Right lobe of liver (tissue), 6 donors: Measurements from ENCODE around the gene GSG1L. TPM values are rescaled to one million over a fixed set of nuclear protein-coding genes. Genes with fewer than 3 reads are reported as not detected.

Experiments used
- ATAC-seq, 4 donors: fragments of 200-7000 bp; cut with Tn5 transposase; one replicate each; pipeline ENCODE4 v1.9.1; 2020; ENCODE audit warnings: mild to moderate bottlenecking in 4 of 4, moderate library complexity in 4 of 4
- DNase-seq, 3 donors: peaks; one replicate each; pipeline ENCODE4 v3.0.0-alpha.2; 2020
- H3K27ac ChIP-seq, 3 donors: fragments of 200-600 bp; one replicate each; pipeline ENCODE4 v1.8.0; 2022
- H3K27me3 ChIP-seq, 2 donors: fragments of 200-600 bp; one replicate each; pipeline ENCODE4 v1.8.0; 2022
- H3K36me3 ChIP-seq, 4 donors: fragments of 200-600 bp; sonication (generic) in 1 of 4; one replicate each; pipeline versions ENCODE4 v1.5.1 to v1.8.0; 2017 to 2022; ENCODE audit warnings: control low read depth in 1 of 4
- H3K4me1 ChIP-seq, 4 donors: fragments of 200-600 bp; sonication (generic) in 1 of 4; one replicate each; pipeline versions ENCODE4 v1.5.1 to v1.8.0; 2017 to 2022; ENCODE audit warnings: control low read depth in 1 of 4
- H3K4me3 ChIP-seq, 3 donors: fragments of 200-600 bp; one replicate each; pipeline ENCODE4 v1.8.0; 2022
- H3K9me3 ChIP-seq, 4 donors: fragments of 200-600 bp; sonication (generic) in 1 of 4; one replicate each; pipeline versions ENCODE4 v1.5.1 to v1.8.0; 2017 to 2022; ENCODE audit warnings: control low read depth in 1 of 4
- POLR2A ChIP-seq: fragments of 450-650 bp; IDR thresholded peaks from one replicate; pipeline ENCODE4 v1.6.1; 2017; ENCODE audit warnings: antibody characterized with exemption, mild to moderate bottlenecking
- WGBS: methylation state at CpG from one replicate; pipeline ENCODE4 v1.1.6; 2018; ENCODE audit warnings: low coverage, low lambda C conversion rate; ENCODE audit not compliant: insufficient coverage; ENCODE audit errors: missing lambda C conversion rate; 5-methylcytosine and 5-hydroxymethylcytosine counted together
- intact Hi-C, 2 donors: fragments of 100-400 bp; cut with DNase I; formaldehyde crosslinking; loops; one replicate each; pipeline versions ENCODE4 v1.11.2 to v1.14.1; 2022
- total RNA-seq, 6 experiments: library from RNA; depleted of rRNA in 2 of 6; stranded (reverse); fragments of >200 nt in 2 of 6; fragmentation: NEBNext Ultra II Directional in 3 of 6; extraction: Animal tissue kit (Norgen Biotek cat#: 25700) in 3 of 6; gene quantifications; one replicate each; pipeline versions ENCODE4 v1.1.0 to v1.2.4, GENCODE V29; 2016 to 2023
- TF ChIP-seq, protein P1 (sequence below), 4 donors: fragments of 200-600 bp in 3 of 4; fragments of 450-650 bp in 1 of 4; IDR thresholded peaks; one replicate each; pipeline versions ENCODE4 v1.5.1 to v1.8.0; 2016 to 2022; ENCODE audit warnings: antibody characterized with exemption in 4 of 4, mild to moderate bottlenecking in 2 of 4
- donor health status: DM: no; HTN: yes; CAD: no.
- donor health status: DM: no; HTN: no; CAD: no.
- donor health status: DM: no; HTN: no; CAD: no.
- donor health status: DM: no; HTN: yes; CAD: no.
- donor health status: DM: no; HTN: yes; CAD: no.

The GSG1L gene
- total RNA-seq, 6 experiments from 2014 or later: 0.33 TPM; not detected in 5

DNA sequence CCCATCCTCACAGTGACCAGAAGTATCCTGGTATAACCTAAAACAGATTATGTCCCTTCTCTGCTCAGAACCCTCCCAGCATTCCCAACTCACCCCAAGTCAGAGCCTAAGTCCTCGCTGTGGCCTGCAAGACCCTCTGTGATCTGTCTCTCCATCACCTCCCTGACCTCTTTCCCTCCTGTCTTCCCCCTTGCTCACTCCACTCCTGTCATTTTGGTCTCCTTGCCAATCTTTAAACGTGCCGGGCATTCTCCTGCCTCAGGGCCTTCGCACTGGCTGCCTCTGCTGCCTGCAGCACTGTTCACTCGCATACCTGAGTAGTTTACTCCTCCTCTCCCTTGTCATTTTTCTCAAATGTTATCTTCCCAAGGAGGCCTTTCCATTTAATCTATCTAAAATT lies 97.7 kb downstream of the GSG1L start:
- ATAC-seq (no peak), DNase-seq (peak in 1 of 3 donors; percentile 8)
- TF ChIP-seq, protein P1, sequence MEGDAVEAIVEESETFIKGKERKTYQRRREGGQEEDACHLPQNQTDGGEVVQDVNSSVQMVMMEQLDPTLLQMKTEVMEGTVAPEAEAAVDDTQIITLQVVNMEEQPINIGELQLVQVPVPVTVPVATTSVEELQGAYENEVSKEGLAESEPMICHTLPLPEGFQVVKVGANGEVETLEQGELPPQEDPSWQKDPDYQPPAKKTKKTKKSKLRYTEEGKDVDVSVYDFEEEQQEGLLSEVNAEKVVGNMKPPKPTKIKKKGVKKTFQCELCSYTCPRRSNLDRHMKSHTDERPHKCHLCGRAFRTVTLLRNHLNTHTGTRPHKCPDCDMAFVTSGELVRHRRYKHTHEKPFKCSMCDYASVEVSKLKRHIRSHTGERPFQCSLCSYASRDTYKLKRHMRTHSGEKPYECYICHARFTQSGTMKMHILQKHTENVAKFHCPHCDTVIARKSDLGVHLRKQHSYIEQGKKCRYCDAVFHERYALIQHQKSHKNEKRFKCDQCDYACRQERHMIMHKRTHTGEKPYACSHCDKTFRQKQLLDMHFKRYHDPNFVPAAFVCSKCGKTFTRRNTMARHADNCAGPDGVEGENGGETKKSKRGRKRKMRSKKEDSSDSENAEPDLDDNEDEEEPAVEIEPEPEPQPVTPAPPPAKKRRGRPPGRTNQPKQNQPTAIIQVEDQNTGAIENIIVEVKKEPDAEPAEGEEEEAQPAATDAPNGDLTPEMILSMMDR (IDR thresholded peaks at IDR 0.05): no peak
- no peak for TF ChIP-seq POLR2A
- no peaks in the 10 kb centered on the region for H3K27me3 ChIP-seq
- no peak overlapping the region for H3K4me3 ChIP-seq
- no peaks in the 10 kb centered on the region for H3K9me3 ChIP-seq
- H3K27ac ChIP-seq: no peak overlapping the region
- intact Hi-C loops: no loop called here
- 83% methylated on average over 5 of the region's 5 CpGs for WGBS
- no peaks in the 10 kb centered on the region for H3K4me1 ChIP-seq
- no peaks in the 10 kb centered on the region for H3K36me3 ChIP-seq

DNA sequence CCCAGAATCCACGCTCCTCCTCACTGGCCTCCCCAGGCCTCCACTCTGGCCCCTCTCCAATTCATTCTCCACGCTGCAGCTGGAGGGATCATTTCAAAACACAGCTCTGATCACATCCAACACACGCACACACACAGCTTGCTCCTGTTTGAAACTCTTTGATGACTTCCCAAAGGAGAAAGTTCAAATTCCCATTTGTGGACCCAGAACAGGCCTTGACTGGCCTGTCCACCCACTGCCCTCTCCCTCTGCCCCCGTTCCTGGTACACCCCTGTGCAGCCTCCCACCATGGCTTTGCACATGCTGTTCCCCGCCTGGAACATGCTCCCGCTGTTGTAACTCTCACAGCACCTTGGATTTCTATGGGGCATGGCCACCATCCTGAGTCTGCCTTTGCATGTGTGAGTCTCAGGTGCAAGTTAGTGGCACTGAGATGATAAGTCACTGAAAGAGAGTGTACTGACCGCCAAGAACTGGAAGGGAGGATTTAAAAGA lies 100.0 kb downstream of the GSG1L start:
- Histone ChIP-seq H3K36me3 (no peaks in the 10 kb centered on the region), H3K27me3 (no peaks in the 10 kb centered on the region), H3K9me3 (no peaks in the 10 kb centered on the region), H3K4me1 (no peaks in the 10 kb centered on the region), H3K27ac (no peak overlapping the region), H3K4me3 (no peak overlapping the region)
- peak in 1 of 3 donors; percentile 17 for DNase-seq
- no peak for TF ChIP-seq POLR2A
- TF ChIP-seq, protein P1 (IDR thresholded peaks at IDR 0.05): no peak
- 72% methylated on average over 7 of the region's 7 CpGs for WGBS
- no peak for ATAC-seq
- intact Hi-C loops: no loop called here

DNA sequence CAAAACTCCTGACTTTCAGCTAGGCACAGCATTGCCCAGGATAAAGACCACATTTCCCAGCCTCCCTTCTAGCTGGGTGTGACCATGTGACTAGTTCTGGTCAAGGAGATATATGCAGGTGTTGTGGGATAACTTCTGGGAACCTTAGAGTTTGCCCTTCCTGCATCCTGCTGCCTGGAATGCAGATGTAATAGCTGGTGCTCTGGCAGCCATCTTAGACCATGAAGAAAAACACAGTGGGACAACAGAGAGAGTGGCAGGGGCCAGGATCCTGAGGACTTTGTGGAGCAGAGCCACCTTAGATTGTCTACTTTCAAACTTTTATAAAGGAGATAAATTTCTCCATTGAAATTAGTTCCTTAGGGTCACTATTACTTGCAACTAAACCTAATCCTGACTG lies 101.3 kb downstream of the GSG1L start:
- DNase-seq (no peak), ATAC-seq (no peak)
- Histone ChIP-seq H3K27me3 (no peaks in the 10 kb centered on the region), H3K27ac (no peak overlapping the region), H3K36me3 (no peaks in the 10 kb centered on the region), H3K9me3 (no peaks in the 10 kb centered on the region), H3K4me1 (no peaks in the 10 kb centered on the region), H3K4me3 (no peak overlapping the region)
- TF ChIP-seq, protein P1 (IDR thresholded peaks at IDR 0.05): no peak
- TF ChIP-seq POLR2A: no peak
- intact Hi-C loops: no loop called here

DNA sequence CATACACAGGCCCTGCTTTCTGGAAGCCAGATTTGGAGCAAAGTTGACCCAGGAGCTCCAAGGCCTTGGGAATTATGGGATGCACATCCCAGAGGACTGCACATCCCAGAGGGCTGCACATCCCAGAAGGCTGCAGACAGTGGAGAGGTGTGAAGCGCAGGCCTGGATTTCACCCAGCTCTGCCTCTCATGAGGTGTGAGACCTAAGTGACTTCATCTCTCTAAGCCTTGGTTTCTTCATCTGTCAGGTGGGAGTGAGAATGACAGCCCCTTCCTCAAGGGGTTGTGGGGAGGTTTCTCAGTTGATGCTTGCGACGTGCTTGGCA lies 102.3 kb downstream of the GSG1L start:
- no peaks in the 10 kb centered on the region for H3K4me1 ChIP-seq
- H3K27me3 ChIP-seq: no peaks in the 10 kb centered on the region
- intact Hi-C loops: no loop called here
- TF ChIP-seq POLR2A: no peak
- TF ChIP-seq, protein P1 (IDR thresholded peaks at IDR 0.05): no peak
- ATAC-seq (no peak), DNase-seq (no peak)
- H3K4me3 ChIP-seq: no peak overlapping the region
- H3K36me3 ChIP-seq: no peaks in the 10 kb centered on the region
- 92% methylated on average over 2 of the region's 3 CpGs for WGBS
- no peaks in the 10 kb centered on the region for H3K9me3 ChIP-seq
- no peak overlapping the region for H3K27ac ChIP-seq
